NCI-H2196 treated with DMSO at 0.1 percent for 48 hours (cell line): ENCODE measurements around the gene LRFN2.

Source experiments
- DNase-seq: peaks from one replicate; lab custom pipeline; 2025; ENCODE audit not compliant: unreplicated experiment; lab: John Stamatoyannopoulos, UW

The LRFN2 gene

DNA sequence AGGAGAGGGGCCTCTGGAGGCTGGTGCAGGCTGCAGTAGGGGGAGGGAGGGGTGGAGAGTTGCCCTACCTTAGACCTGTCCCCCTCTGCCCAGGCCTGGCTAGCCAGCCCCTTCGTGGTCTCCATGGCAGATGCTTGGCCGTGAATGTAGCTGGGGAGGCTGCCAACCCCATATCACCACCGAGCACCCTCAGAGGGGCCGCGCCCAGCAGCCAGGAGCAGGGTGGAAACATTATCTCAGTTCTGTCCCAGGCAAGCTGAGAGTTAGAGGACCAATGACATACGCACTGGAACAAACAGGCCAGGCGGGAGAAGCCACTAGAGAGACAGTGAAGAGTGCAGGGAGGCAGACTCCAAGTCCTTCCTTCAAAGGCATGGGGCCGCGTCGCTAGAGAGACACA, 66.5 kb downstream of the LRFN2 start:
- DNase-seq: peak; percentile 60

DNA sequence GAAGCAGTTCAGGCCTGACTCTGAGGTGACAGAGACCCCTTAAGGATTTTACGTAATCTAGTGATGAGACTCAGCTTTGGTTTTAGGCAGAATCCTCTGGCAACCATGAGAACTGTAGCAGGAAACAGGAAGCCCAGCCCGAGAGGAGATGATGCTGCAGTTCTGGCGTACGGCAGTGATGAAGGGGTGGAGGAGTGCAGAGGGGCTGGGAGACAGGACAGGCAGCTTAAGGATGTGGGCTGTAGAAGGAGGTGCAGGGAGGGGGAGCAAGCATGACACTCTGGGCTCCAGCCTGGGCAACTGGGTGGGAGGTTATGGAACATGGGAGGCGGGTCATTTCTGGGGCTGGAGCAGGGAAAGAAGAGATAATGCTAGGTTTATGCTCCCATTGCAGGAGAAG, 67.1 kb downstream of the LRFN2 start:
- DNase-seq: no peak

DNA sequence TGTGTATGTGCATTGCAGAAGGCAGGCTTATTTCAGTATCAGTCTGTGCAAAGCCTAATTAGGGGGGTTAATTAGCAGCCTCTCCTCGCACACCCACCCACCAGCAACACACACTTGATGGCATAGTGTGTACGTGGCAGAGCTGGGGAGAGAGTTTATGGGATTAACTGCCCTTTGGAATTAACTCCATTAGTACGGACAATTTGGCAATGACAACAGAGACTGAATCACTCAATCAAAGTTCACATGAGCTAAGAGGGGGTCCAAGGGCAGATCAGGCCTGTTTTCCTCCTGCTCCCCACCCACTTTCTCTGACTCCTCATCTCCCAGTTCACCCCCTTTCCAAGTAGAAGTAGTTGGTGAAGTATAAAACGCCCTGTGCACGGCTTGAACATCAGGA, 69.5 kb downstream of the LRFN2 start:
- no peak for DNase-seq

DNA sequence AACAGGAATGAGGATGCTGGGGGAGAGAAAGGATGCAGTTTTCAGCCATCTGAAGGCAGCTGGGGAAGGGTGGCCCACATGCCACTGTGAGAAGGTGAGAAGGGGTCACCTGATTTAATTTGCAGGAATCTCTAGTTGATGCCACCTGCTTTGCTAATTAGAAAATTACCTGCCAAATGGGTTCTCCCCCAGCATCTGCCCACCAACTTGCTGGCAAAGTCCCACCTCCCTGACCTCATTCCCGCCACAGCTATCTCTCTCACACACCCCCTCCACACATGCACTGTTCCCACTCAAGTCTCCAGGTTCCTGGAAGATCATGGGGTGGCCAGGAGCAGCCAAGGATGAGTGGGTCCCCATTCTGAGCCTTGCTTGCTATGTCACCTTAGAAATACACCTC, 70.7 kb downstream of the LRFN2 start:
- DNase-seq: no peak

DNA sequence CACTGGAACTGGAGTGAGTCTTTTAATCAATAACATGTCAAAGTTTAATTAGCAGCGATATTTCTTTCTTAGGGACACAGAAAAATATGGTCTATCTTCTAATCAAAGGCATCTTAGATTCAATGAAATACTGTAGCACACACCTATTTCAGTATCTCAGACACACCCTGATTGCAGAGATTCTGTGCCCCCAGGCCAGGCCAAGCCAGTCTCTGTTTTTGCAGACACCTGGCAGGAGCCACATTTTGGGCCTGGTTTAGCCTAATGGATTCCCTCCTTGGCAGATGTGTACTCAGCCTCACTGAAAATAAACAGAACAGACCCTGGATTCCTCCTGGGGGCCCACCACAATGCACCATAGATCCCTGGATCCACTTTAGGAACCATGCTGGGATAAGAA, 74.8 kb downstream of the LRFN2 start:
- DNase-seq: no peak

DNA sequence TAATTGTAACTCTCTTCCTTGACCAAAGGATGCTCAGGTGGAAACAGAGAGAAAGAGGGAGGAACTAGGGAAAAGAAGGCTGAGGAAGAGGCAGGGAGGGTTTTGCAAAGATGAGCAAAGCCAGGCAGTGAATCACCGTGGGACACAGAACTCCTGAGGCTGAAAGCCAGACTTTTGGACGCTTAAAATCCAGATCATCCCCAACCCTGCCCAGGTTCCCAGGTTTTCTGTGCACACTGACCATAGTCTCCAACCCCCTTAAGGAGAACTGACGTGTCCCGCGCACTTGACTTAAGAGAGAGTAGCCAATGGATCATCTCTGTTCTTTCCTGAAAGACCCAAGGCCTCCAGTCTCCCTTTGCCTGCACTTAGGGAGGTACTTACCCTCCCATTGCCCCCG, 75.3 kb downstream of the LRFN2 start:
- no peak for DNase-seq

DNA sequence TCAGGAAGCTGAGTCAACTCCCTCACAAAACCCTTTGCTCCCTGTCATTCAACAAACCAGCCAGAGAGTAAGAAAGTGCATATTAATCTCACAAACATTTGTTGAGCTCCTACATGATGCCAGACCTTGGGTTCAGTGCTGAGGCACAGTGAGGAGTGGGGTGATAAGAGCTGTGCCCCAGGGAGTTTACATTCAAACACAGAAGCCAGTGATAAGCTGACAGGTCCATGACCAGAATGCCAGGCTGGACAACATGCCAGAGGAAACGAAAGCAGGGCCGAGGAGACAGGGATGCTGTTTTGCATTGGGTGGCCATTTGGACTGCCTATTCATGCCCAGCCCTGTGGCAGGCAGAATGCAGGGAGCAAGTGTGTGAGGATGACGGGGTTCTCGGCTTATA, 76.7 kb downstream of the LRFN2 start:
- DNase-seq: no peak

DNA sequence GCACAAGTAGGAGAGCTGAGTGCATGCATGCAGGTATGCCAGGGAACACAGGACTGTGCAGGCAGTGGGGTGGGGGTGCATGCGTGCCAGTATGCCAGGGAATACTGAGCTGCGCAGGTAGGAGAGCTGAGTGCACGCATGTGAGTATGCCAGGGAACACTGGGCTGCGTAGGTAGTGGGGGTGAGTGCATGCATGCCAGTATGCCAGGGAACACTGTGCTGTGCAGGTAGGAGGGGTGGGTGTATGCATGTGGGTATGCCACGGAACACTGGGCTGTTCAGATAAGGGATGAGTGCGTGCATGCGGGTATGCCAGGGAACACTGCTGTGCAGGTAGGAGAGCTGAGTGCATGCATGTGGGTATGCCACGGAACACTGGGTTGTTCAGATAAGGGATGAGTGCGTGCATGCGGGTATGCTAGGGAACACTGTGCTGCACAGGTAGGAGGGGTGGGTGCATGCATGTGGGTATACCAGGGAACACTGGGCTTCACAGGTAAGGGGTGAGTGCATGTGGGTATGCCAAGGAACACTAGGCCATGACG, 77.4 kb downstream of the LRFN2 start:
- no peak for DNase-seq

DNA sequence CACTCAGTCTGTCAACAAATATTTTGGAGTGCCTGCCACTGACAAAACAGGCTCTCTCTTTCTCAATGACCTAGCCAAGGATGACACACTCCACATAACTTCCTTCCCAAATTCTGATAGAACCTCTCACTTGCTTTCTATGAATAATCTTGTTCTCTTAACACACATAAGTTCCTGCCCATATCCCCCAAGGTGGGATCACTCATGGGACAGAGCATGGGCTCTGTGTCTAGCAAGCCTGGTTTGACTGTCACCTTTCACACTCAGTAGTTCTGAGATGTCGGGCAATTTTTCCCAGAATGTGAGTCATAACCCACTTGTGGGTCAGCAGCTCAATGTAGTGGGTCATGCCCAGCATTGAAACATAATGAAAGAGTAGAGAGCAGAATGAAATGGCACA, 78.1 kb downstream of the LRFN2 start:
- DNase-seq: no peak

DNA sequence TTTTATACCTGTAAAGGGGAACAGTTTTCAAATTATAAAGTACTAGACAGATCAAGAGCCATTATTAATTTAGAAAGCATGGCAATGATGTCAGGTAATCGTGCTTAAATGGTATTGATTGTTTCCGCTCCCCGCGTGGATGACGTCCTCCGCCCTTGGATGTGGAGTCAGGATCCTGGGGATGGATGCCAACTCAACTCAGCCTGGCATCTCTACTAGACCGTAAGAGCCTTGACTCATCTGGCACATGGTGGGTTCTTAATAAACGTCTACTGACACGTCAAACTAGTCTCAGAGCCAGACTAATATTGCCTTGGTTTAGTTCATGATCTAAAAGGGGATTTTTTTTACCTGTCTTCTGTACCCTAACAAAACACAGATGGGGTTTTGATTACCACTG, 80.2 kb downstream of the LRFN2 start:
- DNase-seq: no peak

DNA sequence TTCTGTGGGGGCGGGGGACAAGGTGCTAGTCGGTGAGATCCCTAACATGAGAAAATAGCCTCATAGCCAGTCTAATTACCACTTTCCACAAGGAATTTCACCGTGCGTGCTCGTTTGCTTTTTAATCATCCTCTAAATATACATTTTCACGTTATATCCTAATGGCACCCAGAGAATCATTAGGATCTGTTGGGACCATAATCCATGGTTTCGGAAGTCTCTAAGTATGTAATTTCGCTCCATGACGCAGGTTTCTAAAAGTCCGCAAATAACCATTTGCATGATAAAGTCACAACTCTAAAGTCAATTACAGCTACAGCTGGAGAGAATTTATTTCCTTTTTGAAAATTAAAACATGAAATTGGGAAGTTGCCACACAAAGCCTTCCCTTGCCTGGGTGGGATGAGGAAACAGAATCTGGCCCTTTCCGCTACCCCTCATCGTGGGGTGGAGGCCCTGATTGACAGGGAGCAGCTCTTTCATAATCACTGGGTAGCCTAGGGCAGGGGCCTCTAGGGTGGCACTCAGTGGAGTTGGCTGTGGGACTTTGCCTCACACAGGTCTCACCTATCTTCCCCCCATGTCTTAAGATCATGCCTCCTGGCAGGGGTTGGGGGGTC, 81.9 kb downstream of the LRFN2 start:
- DNase-seq: no peak

DNA sequence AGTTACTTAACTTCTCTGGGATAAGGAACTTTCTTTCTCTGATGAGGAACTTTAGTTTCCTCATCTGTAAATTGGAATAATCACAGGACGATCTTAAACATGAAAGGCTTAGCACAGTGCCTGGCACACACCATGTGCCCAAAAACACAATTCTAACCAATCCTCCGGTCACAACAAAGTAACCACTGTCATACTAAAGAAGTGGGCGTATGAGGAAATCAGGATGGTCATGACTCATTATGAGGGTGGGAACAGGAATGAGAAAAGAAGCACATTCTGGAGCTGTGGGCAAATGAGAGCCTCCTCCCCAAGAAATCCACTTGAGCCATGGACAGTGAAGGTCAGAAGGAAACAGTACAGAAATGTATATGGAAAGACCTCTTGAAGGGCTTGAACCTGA, 82.9 kb downstream of the LRFN2 start:
- DNase-seq: no peak

DNA sequence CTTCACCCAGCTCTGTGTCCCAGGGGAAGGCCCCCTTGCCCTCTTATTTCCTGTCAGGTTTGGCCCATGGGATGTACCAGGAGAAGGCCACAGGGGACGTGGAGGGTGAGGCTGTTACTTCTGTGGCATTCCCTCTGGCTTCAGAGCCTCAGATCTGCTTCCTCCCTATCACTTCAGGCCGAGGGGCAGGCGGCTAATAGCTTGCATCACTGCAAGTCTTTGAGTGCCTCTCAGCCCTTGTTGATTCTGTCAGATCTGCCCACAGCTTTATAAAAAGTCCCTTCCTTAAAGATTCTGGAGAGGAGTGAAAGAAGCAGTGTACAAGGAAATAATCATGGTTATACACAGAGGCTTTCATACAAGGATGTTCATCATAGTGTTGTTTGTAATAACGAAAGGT, 86.9 kb downstream of the LRFN2 start:
- DNase-seq: no peak

DNA sequence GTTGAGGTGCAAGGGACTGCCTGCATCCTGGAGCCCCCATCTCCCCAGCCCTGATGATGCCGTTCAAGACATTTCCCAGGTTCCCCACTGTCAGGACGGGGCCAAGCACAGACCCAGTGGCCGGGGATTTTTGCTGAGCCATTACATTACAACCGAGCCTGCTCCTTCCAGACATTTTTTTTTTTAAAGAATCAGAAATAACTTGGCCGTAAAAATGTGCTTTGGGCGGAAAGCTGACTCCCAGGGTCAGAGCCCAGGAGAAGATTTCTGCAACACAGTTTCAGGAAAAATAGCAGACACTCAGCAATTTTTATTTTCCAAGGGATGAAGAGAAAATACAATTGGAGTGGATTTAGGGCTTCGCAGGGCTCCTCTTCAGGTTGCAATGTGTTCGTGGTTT, 87.9 kb downstream of the LRFN2 start:
- DNase-seq: no peak

DNA sequence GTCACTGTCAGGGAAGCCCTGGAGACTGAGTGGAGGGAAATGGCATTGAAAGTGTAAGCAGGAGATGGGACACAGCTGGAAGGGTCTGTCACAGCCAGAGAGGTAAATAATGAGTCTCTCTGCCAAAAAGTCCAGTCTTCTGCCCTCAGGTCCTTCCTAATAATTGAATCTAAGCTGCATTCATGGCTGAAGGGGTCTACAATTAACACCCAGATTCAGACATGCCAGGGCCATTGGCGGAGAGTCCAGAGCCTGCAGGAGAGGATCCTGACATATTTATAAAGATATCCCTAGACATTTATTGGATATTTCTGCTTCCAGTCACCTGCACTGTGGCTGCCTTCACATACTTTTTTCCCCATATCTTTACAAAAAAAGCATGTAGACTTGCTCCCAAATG, 89.0 kb downstream of the LRFN2 start:
- DNase-seq: no peak

DNA sequence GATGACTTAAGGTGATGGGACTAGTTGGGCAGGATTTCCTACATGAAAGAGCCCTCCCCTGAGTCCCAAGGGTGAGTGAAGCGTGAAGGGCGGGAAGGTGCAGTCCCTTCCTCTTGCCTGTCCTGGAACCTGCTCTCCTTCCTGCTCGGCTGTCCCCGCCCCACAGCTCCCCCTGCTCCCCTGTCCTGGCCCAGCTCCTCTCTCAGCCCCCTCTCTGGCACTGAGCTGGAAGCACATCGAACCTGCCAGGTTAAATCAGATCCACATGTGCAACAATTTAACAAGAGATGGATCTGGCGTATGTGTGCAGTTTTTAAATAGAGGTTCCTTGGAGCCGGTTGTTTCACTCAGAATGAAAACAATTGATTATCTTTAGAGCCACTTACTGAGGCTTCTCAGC, 95.0 kb downstream of the LRFN2 start:
- DNase-seq: no peak

DNA sequence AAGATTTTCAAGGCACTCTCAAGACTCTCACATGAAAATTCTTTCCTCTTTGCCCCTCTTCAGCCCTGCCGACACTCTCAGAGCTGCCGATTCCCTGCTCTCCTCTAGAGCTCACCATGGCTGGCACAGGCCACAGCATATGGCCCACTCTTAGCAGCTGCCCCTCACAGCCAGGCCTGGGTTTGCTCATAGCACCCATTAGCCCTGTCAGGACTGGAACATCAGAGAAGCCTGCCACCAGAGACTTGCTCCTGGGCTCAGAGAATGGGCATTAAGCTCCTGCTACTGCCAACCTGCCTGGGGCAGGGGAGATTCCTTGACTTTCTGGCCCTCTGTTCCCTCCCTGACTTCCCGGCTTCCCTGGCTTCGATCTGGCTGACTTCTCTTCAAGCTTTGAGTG, 96.7 kb downstream of the LRFN2 start:
- no peak for DNase-seq

DNA sequence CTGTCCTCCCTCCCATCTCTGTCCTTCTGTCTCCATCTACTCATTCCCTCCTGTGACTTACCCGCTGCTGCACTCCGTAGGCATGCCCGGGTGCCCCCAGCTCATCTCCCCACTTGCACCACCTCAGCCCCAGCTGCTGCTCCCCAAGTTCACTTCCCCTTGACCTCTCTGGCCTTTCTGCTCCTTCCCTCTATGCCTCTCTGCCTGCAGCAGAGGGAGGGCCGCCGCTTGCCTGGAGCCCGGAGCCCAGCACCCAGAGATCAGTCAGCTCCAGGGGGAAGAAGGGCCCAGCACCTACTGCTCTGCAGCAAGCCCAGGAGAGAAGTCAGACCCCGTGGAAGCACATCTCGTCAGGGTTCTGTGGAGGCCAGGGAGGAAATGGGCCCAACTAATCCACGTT, 97.4 kb downstream of the LRFN2 start:
- DNase-seq: no peak

DNA sequence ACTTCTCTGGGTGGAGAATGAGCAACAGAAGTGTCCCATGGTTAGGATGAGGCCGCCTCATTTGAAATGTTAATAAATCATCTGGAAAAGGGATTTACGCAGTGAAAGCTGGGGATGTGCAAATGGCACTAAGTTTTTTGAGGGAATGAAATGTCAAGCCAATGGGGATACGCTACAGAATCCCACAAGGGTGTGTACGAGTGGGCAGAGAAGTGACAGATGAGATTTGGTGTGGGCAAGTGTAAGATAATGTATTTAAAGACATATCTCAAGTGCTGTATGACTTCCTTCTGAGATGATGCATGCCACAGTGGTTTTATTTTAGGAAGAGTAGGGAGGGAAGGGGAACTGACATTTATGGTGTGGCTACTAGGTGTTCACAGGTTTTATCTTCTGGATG, 100.6 kb downstream of the LRFN2 start:
- no peak for DNase-seq

DNA sequence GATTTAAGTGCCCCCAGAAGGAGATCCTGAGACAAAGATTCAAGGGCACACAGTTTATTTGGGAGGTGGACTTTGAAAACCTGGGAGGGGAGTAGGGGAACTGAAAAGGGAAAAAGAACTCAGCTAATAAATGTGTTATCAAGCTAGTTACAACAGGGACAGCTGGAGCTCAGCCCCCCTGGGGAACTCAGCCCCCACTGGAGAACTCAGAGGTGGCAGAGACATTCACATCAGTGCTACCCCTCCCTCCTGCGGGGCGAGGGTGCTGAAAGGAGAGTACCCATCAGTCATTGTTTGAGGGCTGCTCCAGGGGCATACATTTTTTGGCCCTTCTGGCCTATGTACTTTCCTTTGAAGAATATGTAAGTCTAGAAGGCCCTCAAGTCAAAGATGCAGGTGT, 101.4 kb downstream of the LRFN2 start:
- DNase-seq: no peak

DNA sequence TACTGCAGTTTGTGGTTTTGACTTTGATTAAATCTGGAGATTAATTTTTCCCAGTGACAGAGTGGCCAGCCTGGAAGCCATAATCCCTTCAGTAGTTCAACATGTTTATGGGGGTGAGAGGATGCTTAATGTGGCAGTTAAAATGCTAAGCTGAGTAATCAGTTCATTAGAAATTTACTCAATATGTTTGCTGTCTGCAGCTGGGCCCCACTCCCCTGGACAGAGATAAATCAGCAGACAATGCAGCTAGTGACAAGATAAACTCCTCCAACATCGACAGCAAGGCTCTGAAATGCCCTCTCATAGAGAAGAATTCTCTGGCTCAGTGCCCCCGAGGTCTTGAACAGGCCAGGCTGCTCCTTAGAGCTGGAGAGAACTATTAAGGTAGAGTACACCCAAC, 101.9 kb downstream of the LRFN2 start:
- no peak for DNase-seq

DNA sequence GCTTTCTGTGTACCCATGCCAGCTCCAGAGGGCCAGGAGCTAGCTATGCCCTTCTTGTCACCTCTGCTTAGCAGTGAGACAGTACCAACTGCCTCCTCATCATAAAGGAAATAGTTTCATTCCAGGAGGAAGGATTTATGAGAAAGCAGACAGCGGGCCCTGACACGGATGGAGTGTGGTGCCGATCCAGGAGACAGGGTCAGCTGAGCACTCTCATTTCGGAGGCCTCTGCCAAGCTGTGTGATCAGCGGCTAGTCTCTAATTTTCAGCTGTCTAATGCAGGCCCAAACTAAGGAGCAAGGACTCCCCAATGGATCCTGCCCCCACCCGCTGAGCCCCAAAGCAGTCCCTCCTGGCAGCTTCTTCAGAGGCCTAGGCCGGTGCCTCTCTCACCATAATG, 103.1 kb downstream of the LRFN2 start:
- DNase-seq: no peak

DNA sequence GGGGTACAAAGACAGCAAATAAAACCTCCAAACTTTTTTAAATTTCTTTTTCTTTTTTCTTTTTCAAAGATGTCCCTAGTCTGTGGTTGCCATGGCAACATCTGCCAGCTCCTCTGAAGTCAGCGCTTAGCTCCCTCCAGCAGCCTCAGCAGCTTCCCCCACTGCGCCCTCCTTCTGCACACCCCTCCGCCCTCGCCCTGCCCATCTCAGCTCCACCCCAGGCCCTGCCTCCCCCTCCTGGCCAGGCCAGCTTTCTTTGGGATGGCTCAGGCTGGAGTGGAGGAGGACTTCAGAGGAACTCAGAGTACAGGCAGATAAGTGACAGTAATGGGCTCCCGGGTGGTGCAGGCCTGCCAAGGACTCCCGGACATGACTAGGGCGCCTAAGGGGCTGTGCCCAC, 104.6 kb downstream of the LRFN2 start:
- DNase-seq: no peak

DNA sequence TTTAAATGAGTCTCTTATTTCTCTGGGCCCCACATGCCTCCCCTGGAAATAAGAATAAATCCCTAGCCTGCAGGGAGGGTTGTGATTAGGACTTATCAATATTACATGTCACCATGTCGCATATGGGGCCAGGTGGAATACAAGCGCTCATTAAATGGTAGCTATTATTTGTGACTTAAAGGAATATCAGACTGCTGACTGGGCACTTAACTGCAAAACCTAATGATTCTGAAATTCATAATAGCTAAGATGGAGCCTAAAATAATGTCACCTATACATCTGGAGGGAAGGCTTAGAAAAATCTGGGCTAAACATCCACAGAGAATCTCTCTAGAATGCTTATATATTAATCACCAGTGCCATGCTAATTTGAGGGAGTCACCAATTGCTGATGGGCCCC, 106.5 kb downstream of the LRFN2 start:
- DNase-seq: no peak
